Measurements from ENCODE around the gene LRFN2. TPM values are rescaled to one million over a fixed set of nuclear protein-coding genes. Genes with fewer than 3 reads are reported as not detected.

The LRFN2 gene
- total and polyA plus RNA-seq, 2 of the 8 experiments (the other 6 are each of a cell fraction or from before 2014, with no cell fraction given) = 2.3 TPM

GRCh38 chr6:40630051-40630450, 42.9 kb upstream of the LRFN2 start (continued):
- no peak for TF ChIP-seq CHD7 (IDR thresholded peaks at IDR 0.05; ENCODE audit: insufficient replicate concordance, low read length)
- no peak for TF ChIP-seq SP2 (IDR thresholded peaks at IDR 0.05; ENCODE audit: low read length)
- TF ChIP-seq BCL11A (IDR thresholded peaks at IDR 0.05; ENCODE audit: low read depth in 2 of 2, low read length in 2 of 2) = no peak
- no peak for TF ChIP-seq E2F6 (IDR thresholded peaks at IDR 0.05)
- no peak for TF ChIP-seq MAX (IDR thresholded peaks at IDR 0.05)
- no peak for TF ChIP-seq TAF7 (optimal IDR thresholded peaks at IDR 0.05; ENCODE audit: borderline replicate concordance, low read depth, low read length)
- TF ChIP-seq TAF1 (IDR thresholded peaks at IDR 0.05; ENCODE audit: low read depth, low read length) = no peak
- TF ChIP-seq MAFK (IDR thresholded peaks at IDR 0.05; ENCODE audit: low read depth, low read length) = no peak
- no peak for TF ChIP-seq BACH1 (IDR thresholded peaks at IDR 0.05; ENCODE audit: low read length)
- no peak for TF ChIP-seq POLR2AphosphoS5 (IDR thresholded peaks at IDR 0.05; ENCODE audit: low read depth, low read length)
- TF ChIP-seq CHD1 (IDR thresholded peaks at IDR 0.05; ENCODE audit: low read depth, low read length) = no peak

Measured in H1 (cell line).